ENCODE results near the gene OR5T3. TPM values are rescaled to one million over a fixed set of nuclear protein-coding genes. Genes with fewer than 3 reads are reported as not detected.
"Not testable (repeated sequence)": the region's sequence is repeated elsewhere in the genome, so short reads cannot be mapped to it uniquely, and the experiment has no call there.

The OR5T3 gene
- not detected for total RNA-seq
- polyA plus RNA-seq (2013, experiment 1 of 2), result not detected
- polyA plus RNA-seq (2013, experiment 2 of 2), result not detected
- long read RNA-seq, experiment 1, result 0 reads
- long read RNA-seq, experiment 2, result 0 reads
- long read RNA-seq, experiment 3, result 0 reads
- long read RNA-seq, experiment 4, result 0 reads

GRCh38 chr11:56251954-56252353 is at the start of gene OR5T3:
Gene OR5T3 (plus strand): TSS chr11:56252254. CDS start chr11:56252254, 0 bp downstream.
- H3K4me3 Mint-ChIP-seq, result no peak within 1 kb of the TSS
- no peaks in the 10 kb centered on the region for H3K27me3 Mint-ChIP-seq (ENCODE audit: insufficient read depth)

GRCh38 chr11:56207790-56208189 is 44.3 kb upstream of the OR5T3 start:
- Mint-ChIP-seq H3K27me3 (ENCODE audit: insufficient read depth) (no peaks in the 10 kb centered on the region), H3K4me3 (no peak overlapping the region), H3K36me3 (ENCODE audit: low read depth) (no peaks in the 10 kb centered on the region), H3K9me3 (peaks cover 4% of the 10 kb centered on the region), H3K27ac (no peak overlapping the region), H3K4me1 (no peaks in the 10 kb centered on the region)
- Histone ChIP-seq H3K27me3 (ENCODE audit: control insufficient read depth, insufficient read depth, low read length, poor library complexity, severe bottlenecking) (no peaks in the 10 kb centered on the region), H3K27ac (ENCODE audit: low read depth, low read length) (no peak overlapping the region), H3K36me3 (ENCODE audit: control insufficient read depth, insufficient read depth, low read length) (no peaks in the 10 kb centered on the region), H3K4me3 (ENCODE audit: low read length) (no peak overlapping the region), H3K9ac (ENCODE audit: extremely low read depth, low read length, poor library complexity, severe bottlenecking) (no peak overlapping the region), H3K9me3 (ENCODE audit: control insufficient read depth, low read length) (peaks cover 5% of the 10 kb centered on the region), H3K4me1 (ENCODE audit: control insufficient read depth, insufficient read depth, low read length) (no peaks in the 10 kb centered on the region)
- no peak for DNase-seq
- 80 to 85% methylated on average over 1 of the region's 1 CpG for WGBS, 2 experiments (ENCODE audit: insufficient coverage in 1 of 2, insufficient read length in 1 of 2)
- TF ChIP-seq CTCF (conservative IDR thresholded peaks at IDR 0.05), result no peak

More at GRCh38 chr11:56251954-56252353, at the start of gene OR5T3:
- no peak within 1 kb of the TSS for H3K9ac ChIP-seq (ENCODE audit: extremely low read depth, low read length, poor library complexity, severe bottlenecking)
- peaks cover 7% of the 10 kb centered on the region for H3K9me3 ChIP-seq (ENCODE audit: control insufficient read depth, low read length)
- Mint-ChIP-seq H3K27ac (no peak within 1 kb of the TSS), H3K9me3 (peaks cover 4% of the 10 kb centered on the region), H3K36me3 (ENCODE audit: low read depth) (no peaks in the 10 kb centered on the region), H3K4me1 (peaks cover 20% of the 10 kb centered on the region)
- no peak for TF ChIP-seq CTCF (conservative IDR thresholded peaks at IDR 0.05)
- peaks cover 3% of the 10 kb centered on the region for H3K4me1 ChIP-seq (ENCODE audit: control insufficient read depth, insufficient read depth, low read length)
- no peak within 1 kb of the TSS for H3K4me3 ChIP-seq (ENCODE audit: low read length)
- no peaks in the 10 kb centered on the region for H3K27me3 ChIP-seq (ENCODE audit: control insufficient read depth, insufficient read depth, low read length, poor library complexity, severe bottlenecking)
- no peak for DNase-seq
- no peaks in the 10 kb centered on the region for H3K36me3 ChIP-seq (ENCODE audit: control insufficient read depth, insufficient read depth, low read length)
- H3K27ac ChIP-seq (ENCODE audit: low read depth, low read length), result no peak within 1 kb of the TSS

GRCh38 chr11:56214537-56214936 is 37.5 kb upstream of the OR5T3 start:
- H3K27me3 Mint-ChIP-seq (ENCODE audit: insufficient read depth), result no peaks in the 10 kb centered on the region
- no peaks in the 10 kb centered on the region for H3K4me1 Mint-ChIP-seq
- no peaks in the 10 kb centered on the region for H3K4me1 ChIP-seq (ENCODE audit: control insufficient read depth, insufficient read depth, low read length)
- TF ChIP-seq CTCF (conservative IDR thresholded peaks at IDR 0.05), result no peak
- H3K27ac ChIP-seq (ENCODE audit: low read depth, low read length), result no peak overlapping the region
- H3K4me3 Mint-ChIP-seq, result no peak overlapping the region
- no peak overlapping the region for H3K4me3 ChIP-seq (ENCODE audit: low read length)
- H3K27ac Mint-ChIP-seq, result no peak overlapping the region
- H3K9ac ChIP-seq (ENCODE audit: extremely low read depth, low read length, poor library complexity, severe bottlenecking), result no peak overlapping the region
- peaks cover 24% of the 10 kb centered on the region for H3K9me3 ChIP-seq (ENCODE audit: control insufficient read depth, low read length)
- WGBS, 2 experiments (ENCODE audit: insufficient coverage in 1 of 2, insufficient read length in 1 of 2), result 80 to 95% methylated on average over 1 to 2 of the region's 2 CpGs
- H3K9me3 Mint-ChIP-seq, result peaks cover 27% of the 10 kb centered on the region
- no peak for DNase-seq
- H3K27me3 ChIP-seq (ENCODE audit: control insufficient read depth, insufficient read depth, low read length, poor library complexity, severe bottlenecking), result no peaks in the 10 kb centered on the region
- no peaks in the 10 kb centered on the region for H3K36me3 ChIP-seq (ENCODE audit: control insufficient read depth, insufficient read depth, low read length)
- H3K36me3 Mint-ChIP-seq (ENCODE audit: low read depth), result peaks cover 4% of the 10 kb centered on the region

GRCh38 chr11:56219735-56220134 is 32.3 kb upstream of the OR5T3 start:
- H3K4me1 ChIP-seq (ENCODE audit: control insufficient read depth, insufficient read depth, low read length); H3K27me3 ChIP-seq (ENCODE audit: control insufficient read depth, insufficient read depth, low read length, poor library complexity, severe bottlenecking); H3K9ac ChIP-seq (ENCODE audit: extremely low read depth, low read length, poor library complexity, severe bottlenecking); H3K27ac ChIP-seq (ENCODE audit: low read depth, low read length); H3K4me3 Mint-ChIP-seq; H3K36me3 Mint-ChIP-seq (ENCODE audit: low read depth); H3K36me3 ChIP-seq (ENCODE audit: control insufficient read depth, insufficient read depth, low read length); H3K27ac Mint-ChIP-seq; H3K27me3 Mint-ChIP-seq (ENCODE audit: insufficient read depth); H3K4me1 Mint-ChIP-seq; H3K4me3 ChIP-seq (ENCODE audit: low read length): not testable (repeated sequence)
- peaks cover 50% of the 10 kb centered on the region for H3K9me3 Mint-ChIP-seq
- peak; percentile 57 for DNase-seq
- 75 to 84% methylated on average over 5 of the region's 5 CpGs for WGBS, 2 experiments (ENCODE audit: insufficient coverage in 1 of 2, insufficient read length in 1 of 2)
- peaks cover 22% of the 10 kb centered on the region for H3K9me3 ChIP-seq (ENCODE audit: control insufficient read depth, low read length)

Measured in endodermal cell (in vitro differentiated cells).